Heart left ventricle (tissue), 13 donors: ENCODE results near the gene CXXC1.

Experiments used
- POLR2A ChIP-seq, 2 donors: fragments of 450-650 bp; IDR thresholded peaks; one replicate each; pipeline ENCODE4 v1.6.1; 2017; ENCODE audit warnings: antibody characterized with exemption in 2 of 2, mild to moderate bottlenecking in 2 of 2, moderate library complexity in 2 of 2
- TF ChIP-seq, protein P1 (sequence below), 12 donors: fragments of 200-600 bp; sonication (generic) in 4 of 12; IDR thresholded peaks; one replicate each; pipeline versions ENCODE4 v1.5.0 to v1.8.0; 2018 to 2022; ENCODE audit warnings: antibody characterized with exemption in 12 of 12, mild to moderate bottlenecking in 5 of 12
- donor health status: ischemic (EF 13 %, LVEDD 7.1; RV severe dilation, severe dysfunction).
- donor health status: DM: no; HTN: yes; CAD: no.
- donor health status: DM: no; HTN: no; CAD: no.
- donor health status: ischemic (EF 25% LVEDD 6.9; RV normal size, moderate dysfunction).
- donor health status: ischemic (EF 25% LVEDD 5.7; RV mildly dilated, moderate dysfunction).
- donor health status: ischemic (EF 35%, LVEDD 5.7; RV mildly dilated, moderate dysfunction).
- donor health status: nonischemic (EF 11% LVEDD 7.7; RV severe dilation, severe dysfunction).
- donor health status: DM: yes; HTN: yes; CAD: no.
- donor health status: PGD.
- donor health status: ischemic (EF 29% LVEDD 5.4; RV normal size, mild dysfunction).
- donor health status: nonischemic (EF 23%, LVEDD 6.1; RV moderate dilation, normal function).

- TF ChIP-seq, protein P1, sequence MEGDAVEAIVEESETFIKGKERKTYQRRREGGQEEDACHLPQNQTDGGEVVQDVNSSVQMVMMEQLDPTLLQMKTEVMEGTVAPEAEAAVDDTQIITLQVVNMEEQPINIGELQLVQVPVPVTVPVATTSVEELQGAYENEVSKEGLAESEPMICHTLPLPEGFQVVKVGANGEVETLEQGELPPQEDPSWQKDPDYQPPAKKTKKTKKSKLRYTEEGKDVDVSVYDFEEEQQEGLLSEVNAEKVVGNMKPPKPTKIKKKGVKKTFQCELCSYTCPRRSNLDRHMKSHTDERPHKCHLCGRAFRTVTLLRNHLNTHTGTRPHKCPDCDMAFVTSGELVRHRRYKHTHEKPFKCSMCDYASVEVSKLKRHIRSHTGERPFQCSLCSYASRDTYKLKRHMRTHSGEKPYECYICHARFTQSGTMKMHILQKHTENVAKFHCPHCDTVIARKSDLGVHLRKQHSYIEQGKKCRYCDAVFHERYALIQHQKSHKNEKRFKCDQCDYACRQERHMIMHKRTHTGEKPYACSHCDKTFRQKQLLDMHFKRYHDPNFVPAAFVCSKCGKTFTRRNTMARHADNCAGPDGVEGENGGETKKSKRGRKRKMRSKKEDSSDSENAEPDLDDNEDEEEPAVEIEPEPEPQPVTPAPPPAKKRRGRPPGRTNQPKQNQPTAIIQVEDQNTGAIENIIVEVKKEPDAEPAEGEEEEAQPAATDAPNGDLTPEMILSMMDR (IDR thresholded peaks at IDR 0.05): no peak
- no peak for TF ChIP-seq POLR2A (IDR thresholded peaks at IDR 0.05)
These were observed 19.9 kb upstream of the CXXC1 start for GRCh38 chr18:50307400-50307737.
